Hippocampal formation (tissue), 2 donors: Measurements from ENCODE around the gene ABCG1.

Experiments
- DNase-seq, 2 donors: peaks; one replicate each; lab custom pipeline; 2025; lab: John Stamatoyannopoulos, UW

Gene ABCG1

GRCh38 chr21:42191696-42192595 is 27.0 kb upstream of the ABCG1 start:
- DNase-seq = no peak

- no peak for DNase-seq
Measured at GRCh38 chr21:42193131-42193671, 25.7 kb upstream of the ABCG1 start.

DNA sequence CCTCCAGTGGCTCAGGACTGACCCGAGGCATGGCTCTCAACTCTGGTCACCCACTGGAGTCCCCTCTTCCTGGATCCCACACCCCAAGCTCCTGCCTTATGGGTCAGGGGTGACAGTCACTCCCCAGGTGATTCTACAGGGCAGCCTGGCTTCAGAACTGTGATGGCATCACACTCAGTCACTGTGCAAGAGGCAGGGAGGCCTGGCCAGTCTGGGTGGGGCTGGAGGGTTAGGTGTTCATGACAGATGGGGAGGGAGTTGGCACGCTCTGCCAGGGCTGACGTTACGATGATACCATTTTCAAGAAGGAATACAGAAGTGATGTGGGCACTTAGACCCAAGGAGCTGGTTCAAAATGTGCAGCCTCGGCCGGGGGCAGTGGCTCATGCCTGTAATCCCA is 25.2 kb upstream of the ABCG1 start:
- DNase-seq = no peak

DNA sequence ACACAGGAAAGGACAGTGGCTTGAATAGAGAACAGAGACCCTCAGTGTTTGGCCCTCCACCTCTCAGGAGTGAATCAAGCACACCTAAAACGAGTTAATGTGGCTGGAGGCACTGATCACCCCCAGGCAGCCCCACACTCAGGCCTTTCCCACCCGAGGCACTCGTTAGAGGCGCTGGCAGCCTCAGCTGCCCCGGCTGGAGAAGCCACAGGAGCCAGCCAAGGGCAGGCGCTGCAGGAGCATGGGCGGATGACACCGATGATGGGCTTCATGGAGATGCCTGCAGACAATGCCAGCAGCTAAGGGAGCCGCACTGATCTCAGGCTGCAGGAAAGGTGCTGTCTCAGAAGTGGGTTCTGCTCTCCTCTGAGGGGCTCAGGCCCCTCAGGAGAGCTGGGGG is 24.1 kb upstream of the ABCG1 start:
- no peak for DNase-seq

DNA sequence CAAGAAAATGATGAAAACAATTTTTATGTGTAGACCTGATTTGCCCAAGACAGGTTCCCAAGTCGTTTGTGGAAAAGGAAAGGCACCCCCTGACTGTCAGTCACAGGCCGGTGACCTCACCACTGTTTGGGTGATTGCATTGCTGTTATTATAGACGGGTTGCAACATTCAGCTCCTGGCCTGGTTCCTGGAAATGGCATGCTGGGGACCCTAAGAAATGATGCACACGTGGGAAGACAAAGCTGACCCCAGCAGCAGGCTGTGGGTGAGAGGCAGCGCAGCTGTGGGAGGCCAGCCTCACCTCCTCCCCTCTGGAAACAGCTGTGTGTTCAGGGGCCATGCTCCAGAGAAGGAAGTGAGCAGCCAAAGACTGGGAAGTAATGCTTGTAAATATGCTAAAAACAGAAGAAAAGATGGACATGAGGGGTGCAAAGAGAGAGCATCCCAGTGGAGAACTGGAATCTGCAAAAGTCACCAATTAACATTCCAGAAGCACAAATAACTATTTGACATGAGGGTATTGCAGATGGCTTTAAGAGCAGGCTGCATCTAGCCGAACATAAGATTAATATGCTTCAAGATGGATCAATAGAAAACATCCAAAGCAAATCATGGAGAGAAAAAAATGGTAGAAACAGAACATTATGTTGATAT is 23.4 kb upstream of the ABCG1 start:
- DNase-seq = no peak

- DNase-seq = no peak
Measured at GRCh38 chr21:42198929-42199867, 19.7 kb upstream of the ABCG1 start.

GRCh38 chr21:42199868-42200463 is 19.0 kb upstream of the ABCG1 start:
- DNase-seq = no peak

DNA sequence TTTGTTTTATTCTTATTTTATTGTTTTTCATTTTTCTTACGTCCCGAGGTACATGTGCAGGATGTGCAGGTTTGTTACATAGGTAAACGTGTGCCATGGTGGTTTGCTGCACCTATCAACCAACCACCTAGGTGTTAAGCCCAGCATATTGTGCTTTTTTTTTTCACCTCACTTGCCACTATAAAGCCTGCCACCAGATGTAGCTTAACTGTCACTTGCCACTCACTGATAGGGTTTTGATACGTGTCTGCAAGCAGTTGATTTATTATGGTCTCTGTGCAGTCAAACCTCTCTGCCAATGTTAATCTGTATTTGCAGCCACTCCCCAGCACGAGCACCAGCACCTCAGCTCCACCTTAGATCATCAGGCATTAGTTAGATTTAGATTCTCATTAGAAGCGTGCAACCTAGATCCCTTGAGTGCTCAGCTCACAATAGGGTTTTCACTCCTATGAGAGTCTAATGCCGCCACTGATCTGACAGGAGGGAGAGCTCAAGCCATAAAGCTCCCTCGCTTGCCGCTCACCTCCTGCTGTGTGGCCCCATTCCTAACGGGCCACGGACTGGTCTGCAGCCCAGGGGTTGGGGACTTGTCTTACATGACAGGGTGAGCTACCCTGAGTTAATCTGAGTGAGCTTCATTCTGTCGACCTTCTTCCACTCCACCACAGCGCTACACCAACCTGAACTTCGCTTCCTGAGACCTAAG is 17.9 kb upstream of the ABCG1 start:
- DNase-seq = no peak

DNA sequence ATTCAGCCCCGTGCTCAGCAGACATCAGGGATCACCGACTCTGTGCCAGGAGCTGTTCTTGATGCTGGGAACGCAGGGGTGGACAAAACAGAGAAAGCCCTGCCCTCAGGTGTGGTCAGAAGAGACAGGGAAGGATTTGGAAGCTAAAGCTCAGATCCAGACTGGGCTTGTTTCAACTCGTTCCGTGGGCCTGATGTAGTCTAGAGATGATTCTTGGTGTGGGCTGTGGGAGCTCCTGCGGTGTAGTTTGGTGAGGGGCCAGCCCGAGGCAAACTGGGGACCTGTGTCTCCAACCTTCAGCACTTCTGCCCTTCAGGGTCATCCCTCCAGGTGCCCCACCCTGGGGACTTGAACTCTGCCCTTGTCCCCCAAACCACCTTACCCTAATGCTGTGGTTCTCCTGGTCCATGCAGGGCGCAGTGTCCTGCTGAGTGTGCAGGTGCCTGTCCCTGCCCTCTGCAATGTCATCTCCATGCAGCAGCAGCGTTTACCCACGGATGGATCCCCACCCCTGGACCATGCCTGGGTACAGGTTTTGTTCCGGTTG is 17.3 kb upstream of the ABCG1 start:
- no peak for DNase-seq

DNA sequence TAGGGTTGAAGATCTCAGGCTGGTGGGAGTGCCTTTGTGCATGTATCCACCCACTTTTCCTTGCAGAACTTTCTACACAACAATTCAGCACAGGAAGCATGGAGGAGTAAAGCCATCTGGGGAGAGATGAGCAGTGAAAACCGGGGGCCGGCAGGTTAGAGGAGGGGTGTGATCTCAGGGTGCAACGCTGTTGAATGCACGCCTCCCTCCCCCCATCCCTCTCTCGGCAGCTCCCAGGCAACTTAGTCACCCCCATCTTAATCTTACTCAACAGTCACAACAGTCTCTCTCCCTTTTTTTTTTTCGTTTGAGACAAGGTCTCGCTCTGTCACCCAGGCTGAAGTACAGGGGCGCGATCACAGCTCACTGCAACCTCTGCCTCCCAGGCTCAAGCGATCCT is 16.6 kb upstream of the ABCG1 start:
- no peak for DNase-seq

DNA sequence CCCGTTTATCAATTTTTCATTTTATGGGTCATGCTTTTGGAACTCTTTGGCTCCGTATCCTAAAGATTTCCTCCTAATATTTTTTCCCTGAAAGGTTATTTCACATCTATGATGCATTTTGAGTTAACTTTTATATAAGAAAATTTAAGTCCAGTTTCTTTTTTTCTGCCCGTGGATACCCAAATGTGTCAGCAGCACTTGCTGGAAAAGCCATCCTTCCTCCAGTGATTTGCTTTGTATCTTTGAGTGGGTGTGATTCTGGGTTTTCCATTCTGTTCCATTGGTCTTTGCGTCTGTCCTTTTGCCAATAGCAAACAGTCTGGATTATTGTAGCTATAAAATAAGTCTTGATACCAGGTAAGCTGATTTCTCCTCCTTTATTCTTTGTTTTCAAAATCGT is 15.6 kb upstream of the ABCG1 start:
- no peak for DNase-seq

DNA sequence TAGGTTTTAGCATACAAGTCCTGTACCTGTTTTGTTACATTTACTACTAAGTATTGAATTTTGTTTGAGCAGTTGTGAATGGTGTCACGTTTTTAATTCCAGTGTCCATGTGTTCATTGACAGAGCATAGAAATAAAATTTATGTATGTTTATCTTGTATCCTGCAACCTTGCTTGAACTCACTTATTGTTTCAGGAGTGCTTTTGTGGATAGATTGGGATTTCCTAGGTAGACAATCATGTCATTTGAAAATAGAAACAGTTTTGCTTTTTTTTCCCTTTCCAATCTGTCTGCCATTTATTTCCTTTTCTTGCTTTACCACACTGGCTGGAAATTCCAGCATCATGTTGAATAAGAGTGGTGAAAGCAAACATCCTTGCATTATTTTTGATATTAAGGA is 15.0 kb upstream of the ABCG1 start:
- DNase-seq = no peak

GRCh38 chr21:42207426-42207825 is 11.5 kb upstream of the ABCG1 start:
- DNase-seq = no peak

- no peak for DNase-seq
Measured at GRCh38 chr21:42208036-42208435, 10.9 kb upstream of the ABCG1 start.

- DNase-seq = no peak
Measured at GRCh38 chr21:42208801-42209490, 10.0 kb upstream of the ABCG1 start.

DNA sequence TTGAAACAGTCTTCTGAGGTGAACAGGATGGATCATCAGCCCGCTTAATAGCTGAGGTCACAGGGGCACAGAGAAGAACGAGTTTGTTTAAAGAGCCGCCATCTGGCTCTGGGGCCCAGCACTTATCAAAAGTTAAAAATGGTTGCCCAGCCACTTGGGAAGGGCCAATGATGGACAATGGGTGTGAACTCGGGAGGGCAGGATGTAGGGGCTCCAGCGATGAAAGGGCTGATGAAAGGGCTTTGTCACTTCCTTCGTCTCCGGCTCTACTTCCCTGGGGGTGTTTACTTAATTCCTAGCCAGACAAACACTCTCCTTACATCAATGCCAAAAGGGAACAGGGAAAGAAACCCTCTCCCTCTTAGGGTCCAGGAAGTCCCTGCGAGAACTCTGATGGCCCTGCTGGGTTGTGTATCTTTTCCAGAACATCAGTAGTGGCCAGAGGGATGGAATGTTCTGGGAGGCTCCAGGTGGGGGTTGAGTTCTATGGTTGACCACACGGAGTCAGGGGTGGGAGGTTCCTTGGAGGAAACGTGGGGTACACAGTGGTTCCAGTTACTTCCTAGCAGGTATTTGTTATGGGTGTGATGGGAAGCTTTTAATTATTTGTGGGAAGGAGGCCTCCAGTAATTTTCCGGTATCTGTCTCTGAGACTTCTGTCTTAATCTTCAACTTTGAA is 9.0 kb upstream of the ABCG1 start:
- no peak for DNase-seq

- no peak for DNase-seq
Measured at GRCh38 chr21:42212266-42212665, 6.7 kb upstream of the ABCG1 start.

DNA sequence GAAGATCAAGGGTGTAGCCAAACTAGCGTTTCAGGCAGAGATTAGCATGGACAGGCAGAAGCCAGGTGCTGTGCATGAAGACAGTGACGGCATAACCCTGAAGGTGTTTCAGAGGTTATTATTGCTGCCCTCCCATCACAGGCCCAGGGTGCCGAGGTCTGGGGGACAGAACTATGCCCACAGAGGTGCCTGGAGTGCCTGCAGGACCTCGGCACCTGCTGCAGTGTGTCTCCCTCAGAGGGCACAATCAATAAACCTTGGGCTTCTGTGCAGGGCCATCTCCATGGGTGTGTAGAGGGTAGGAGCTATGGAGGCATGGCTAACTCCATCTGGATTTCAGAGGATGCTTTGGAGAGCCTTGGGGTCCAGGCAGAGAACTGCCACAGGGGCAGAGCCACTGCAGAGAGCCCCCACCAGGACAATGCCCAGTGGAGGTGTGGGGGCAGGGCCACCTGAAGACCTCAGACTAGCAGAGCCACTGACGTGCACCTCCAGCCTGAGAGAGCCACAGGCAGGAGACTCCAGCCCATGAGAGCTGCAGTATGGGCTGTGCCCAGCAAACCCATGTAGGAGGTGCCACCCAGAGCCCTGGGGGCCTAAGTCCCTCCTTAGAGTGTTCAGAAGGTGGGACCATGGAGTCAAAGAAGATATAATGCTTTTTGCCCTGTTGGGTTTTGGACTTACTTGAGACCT is 5.7 kb upstream of the ABCG1 start:
- no peak for DNase-seq
